ENCODE data around the gene PACSIN2.

GRCh38 chr22:42933485-42934091 is 81.4 kb downstream of the PACSIN2 start:
- no peak for TF ChIP-seq CTCF (IDR thresholded peaks at IDR 0.05)
- no peak for TF ChIP-seq POLR2A (IDR thresholded peaks at IDR 0.05)
- TF ChIP-seq POLR2AphosphoS5 (IDR thresholded peaks at IDR 0.05; ENCODE audit: insufficient read depth in 1 of 2, low read depth in 1 of 2) = peak; percentile 44 to 92
